DOHH2 (cell line): ENCODE data around the gene DUSP28.

Experiments used
- H3F3A ChIP-seq: fragments of 200-600 bp; sonication (generic), shearing (Covaris generic); 2 replicates; pipeline ENCODE4 v1.6.0; 2016; ENCODE audit warnings: antibody characterized with exemption, mild to moderate bottlenecking; ENCODE audit not compliant: control insufficient read depth, insufficient read depth
- H3K27ac ChIP-seq: fragments of 200-600 bp; sonication (generic); 2 replicates; pipeline ENCODE4 v1.5.1; 2014; ENCODE audit warnings: low read depth, mild to moderate bottlenecking, low read length, moderate library complexity
- H3K27me3 ChIP-seq: fragments of 200-600 bp; sonication (generic); 2 replicates; pipeline ENCODE4 v1.6.1; 2014; ENCODE audit warnings: mild to moderate bottlenecking, low read length, mixed read lengths; ENCODE audit not compliant: control insufficient read depth
- H3K36me3 ChIP-seq: fragments of 200-600 bp; sonication (generic); 2 replicates; pipeline ENCODE4 v1.6.1; 2014; ENCODE audit warnings: mild to moderate bottlenecking, low read length, moderate library complexity, mixed read lengths; ENCODE audit not compliant: control insufficient read depth
- H3K4me1 ChIP-seq: fragments of 200-600 bp; sonication (generic); 2 replicates; pipeline ENCODE4 v1.6.1; 2014; ENCODE audit warnings: mild to moderate bottlenecking, low read length, mixed read lengths; ENCODE audit not compliant: control insufficient read depth
- H3K4me2 ChIP-seq: fragments of 200-600 bp; sonication (generic); 2 replicates; pipeline ENCODE4 v1.6.0; 2014; ENCODE audit warnings: mild to moderate bottlenecking, low read length, moderate library complexity
- H3K4me3 ChIP-seq: fragments of 200-600 bp; sonication (generic); 2 replicates; pipeline ENCODE4 v1.5.1; 2014; ENCODE audit warnings: mild to moderate bottlenecking, low read length, mixed read lengths
- H3K79me2 ChIP-seq: fragments of 200-600 bp; sonication (generic); 2 replicates; pipeline ENCODE4 v1.6.1; 2014; ENCODE audit warnings: mild to moderate bottlenecking, low read length, mixed read lengths; ENCODE audit not compliant: control insufficient read depth
- H3K9me2 ChIP-seq: fragments of 200-600 bp; sonication (generic); replicated peaks from 2 replicates; pipeline ENCODE4 v1.6.1; 2014; ENCODE audit warnings: mild to moderate bottlenecking, low read length, mixed read lengths; ENCODE audit not compliant: control insufficient read depth
- H3K9me3 ChIP-seq: fragments of 200-600 bp; sonication (generic); 2 replicates; pipeline ENCODE4 v1.6.1; 2014; ENCODE audit warnings: antibody characterized with exemption, low read length, mixed read lengths; ENCODE audit not compliant: control insufficient read depth, insufficient read depth
- H4K20me1 ChIP-seq: fragments of 200-600 bp; sonication (generic); 2 replicates; pipeline ENCODE4 v1.6.0; 2014; ENCODE audit warnings: low read depth, mild to moderate bottlenecking, antibody characterized with exemption, low read length, moderate library complexity; ENCODE audit not compliant: control insufficient read depth, insufficient read depth
- EZH2phosphoT487 ChIP-seq: fragments of 200-600 bp; sonication (generic); IDR thresholded peaks from 2 replicates; pipeline ENCODE4 v1.6.1; 2017; ENCODE audit warnings: borderline replicate concordance, mild to moderate bottlenecking, antibody characterized with exemption, low read length, moderate library complexity, mixed read lengths
- TF ChIP-seq, protein P1 (sequence below): fragments of 200-600 bp; sonication (generic); IDR thresholded peaks from one replicate; pipeline ENCODE4 v1.5.1; 2014; ENCODE audit warnings: antibody characterized with exemption, mild to moderate bottlenecking, low read depth, low read length; ENCODE audit not compliant: poor library complexity, severe bottlenecking

The DUSP28 gene

DNA sequence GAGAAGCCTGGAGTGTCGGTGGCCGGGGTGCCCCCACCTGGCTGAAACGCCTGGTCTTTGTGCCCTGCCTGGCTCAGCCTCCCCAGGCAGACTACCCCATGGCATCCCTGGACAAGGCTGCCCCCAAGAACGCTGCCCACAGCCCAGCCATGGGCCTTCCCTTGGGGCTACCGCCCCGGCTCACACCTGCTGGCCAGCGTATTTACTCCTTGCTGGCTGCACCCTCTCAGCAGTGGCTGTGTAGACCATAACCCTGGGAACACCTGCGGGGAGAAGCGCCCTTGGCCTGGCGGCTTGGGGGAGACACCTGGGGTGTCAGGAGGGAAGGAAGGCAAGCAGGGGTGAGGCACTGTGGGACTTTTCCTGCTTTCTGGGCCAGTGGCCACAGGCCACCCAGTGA, 43.7 kb downstream of the DUSP28 start:
- Histone ChIP-seq H3K4me2 (no peak overlapping the region), H3K9me3 (no peaks in the 10 kb centered on the region), H3K27me3 (no peaks in the 10 kb centered on the region), H3K27ac (no peak overlapping the region), H3F3A (no peaks in the 10 kb centered on the region), H3K4me1 (no peaks in the 10 kb centered on the region), H3K4me3 (no peak overlapping the region), H3K79me2 (no peaks in the 10 kb centered on the region), H3K36me3 (no peaks in the 10 kb centered on the region; the same call in 1 of the 2 replicates), H4K20me1 (no peaks in the 10 kb centered on the region), H3K9me2 (no peaks in the 10 kb centered on the region)
- no peak for TF ChIP-seq EZH2phosphoT487
- TF ChIP-seq, protein P1, sequence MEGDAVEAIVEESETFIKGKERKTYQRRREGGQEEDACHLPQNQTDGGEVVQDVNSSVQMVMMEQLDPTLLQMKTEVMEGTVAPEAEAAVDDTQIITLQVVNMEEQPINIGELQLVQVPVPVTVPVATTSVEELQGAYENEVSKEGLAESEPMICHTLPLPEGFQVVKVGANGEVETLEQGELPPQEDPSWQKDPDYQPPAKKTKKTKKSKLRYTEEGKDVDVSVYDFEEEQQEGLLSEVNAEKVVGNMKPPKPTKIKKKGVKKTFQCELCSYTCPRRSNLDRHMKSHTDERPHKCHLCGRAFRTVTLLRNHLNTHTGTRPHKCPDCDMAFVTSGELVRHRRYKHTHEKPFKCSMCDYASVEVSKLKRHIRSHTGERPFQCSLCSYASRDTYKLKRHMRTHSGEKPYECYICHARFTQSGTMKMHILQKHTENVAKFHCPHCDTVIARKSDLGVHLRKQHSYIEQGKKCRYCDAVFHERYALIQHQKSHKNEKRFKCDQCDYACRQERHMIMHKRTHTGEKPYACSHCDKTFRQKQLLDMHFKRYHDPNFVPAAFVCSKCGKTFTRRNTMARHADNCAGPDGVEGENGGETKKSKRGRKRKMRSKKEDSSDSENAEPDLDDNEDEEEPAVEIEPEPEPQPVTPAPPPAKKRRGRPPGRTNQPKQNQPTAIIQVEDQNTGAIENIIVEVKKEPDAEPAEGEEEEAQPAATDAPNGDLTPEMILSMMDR: no peak

DNA sequence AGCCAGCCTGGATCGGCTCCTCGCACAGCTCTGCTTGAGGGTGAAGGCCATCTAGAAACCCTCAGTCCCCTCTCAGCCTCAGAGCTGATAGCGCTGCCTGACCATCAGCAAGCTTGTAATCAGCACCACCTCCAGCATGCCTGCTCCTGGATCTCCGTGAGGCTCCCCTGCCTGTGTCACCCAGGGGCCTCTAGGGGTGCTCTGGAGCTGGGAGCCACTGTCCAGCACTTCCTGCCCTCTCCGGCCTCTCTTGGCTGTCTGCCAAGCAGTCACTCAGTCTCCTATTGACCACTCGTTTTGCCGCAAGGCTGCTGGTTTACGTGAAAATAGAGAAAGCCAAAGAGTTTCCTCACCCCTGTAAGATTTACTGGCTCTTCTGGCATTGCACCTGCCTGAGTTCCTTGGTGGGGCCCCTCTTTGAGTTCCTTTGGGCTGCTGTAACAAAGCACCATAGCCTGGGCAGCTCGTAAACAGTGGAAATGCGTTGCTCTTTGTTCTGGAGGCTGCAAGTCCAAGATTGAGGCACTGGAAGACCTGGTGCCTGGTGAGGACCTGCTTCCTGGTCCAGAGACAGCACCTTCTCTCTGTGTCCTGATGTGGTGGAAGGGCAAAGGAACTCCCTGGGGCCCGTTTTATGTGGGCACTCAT, 44.3 kb downstream of the DUSP28 start:
- H3K4me2 ChIP-seq: no peak overlapping the region

DNA sequence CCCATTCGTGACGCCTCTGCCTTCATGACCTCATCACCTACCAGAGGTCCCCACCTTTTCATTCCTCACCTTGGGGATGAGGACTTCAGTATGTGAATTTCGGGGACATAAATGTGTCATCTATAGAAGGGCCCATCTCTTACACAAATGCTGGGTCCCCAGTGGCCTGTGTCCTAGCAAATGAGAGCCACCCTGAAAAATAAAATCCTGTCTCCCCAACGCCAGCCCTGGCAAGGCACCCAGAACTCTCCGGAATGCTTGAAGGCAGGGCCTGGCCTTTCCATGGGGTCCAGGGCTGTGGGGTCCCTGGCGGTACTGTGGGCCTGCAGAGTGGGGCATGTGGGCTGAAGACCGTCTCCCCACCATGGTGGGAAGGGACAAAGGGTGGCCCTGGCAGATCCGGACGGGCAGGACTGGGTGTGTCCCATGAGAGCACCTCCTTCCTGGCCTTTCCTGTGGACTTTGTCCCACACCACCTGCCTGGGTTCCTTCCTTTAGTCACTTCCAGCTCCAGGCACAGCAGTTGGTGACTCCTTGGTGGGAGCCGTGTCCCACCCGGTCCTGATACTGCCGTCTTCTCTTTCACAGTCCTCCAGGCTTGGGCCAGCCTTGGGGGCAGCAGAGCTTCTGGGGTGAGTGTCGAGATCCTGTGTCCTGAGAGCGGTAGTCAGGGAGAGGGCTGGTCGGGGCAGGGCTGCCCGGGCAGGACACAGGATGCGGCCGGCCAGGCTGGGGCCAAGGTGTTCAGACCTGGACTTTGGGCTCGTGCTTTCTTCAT, 45.0 kb downstream of the DUSP28 start:
- Histone ChIP-seq H3K27ac (no peak overlapping the region), H3K9me3 (no peaks in the 10 kb centered on the region), H3K4me3 (no peak overlapping the region), H3F3A (no peaks in the 10 kb centered on the region), H3K9me2 (no peaks in the 10 kb centered on the region), H4K20me1 (no peaks in the 10 kb centered on the region), H3K4me2 (no peak overlapping the region), H3K36me3 (no peaks in the 10 kb centered on the region; the same call in 1 of the 2 replicates), H3K79me2 (no peaks in the 10 kb centered on the region), H3K27me3 (no peaks in the 10 kb centered on the region), H3K4me1 (no peaks in the 10 kb centered on the region)
- TF ChIP-seq, protein P1: no peak
- no peak for TF ChIP-seq EZH2phosphoT487

More for the DNA sequence above, 44.3 kb downstream of the DUSP28 start:
- Histone ChIP-seq H3K79me2 (no peaks in the 10 kb centered on the region), H3K27ac (no peak overlapping the region), H3K27me3 (no peaks in the 10 kb centered on the region), H3K36me3 (no peaks in the 10 kb centered on the region; the same call in 1 of the 2 replicates), H3F3A (no peaks in the 10 kb centered on the region), H3K4me1 (no peaks in the 10 kb centered on the region), H3K9me3 (no peaks in the 10 kb centered on the region), H3K4me3 (no peak overlapping the region), H4K20me1 (no peaks in the 10 kb centered on the region), H3K9me2 (no peaks in the 10 kb centered on the region)
- TF ChIP-seq, protein P1: peak; percentile 47
- TF ChIP-seq EZH2phosphoT487: no peak
